Measurements from ENCODE around the gene COX6A1.

Gene COX6A1

GRCh38 chr12:120437735-120438494 is at the start of gene COX6A1:
Gene COX6A1, plus strand, starts transcription at chr12:120438113. Its CDS starts 14 bp downstream, at chr12:120438127.
- TF ChIP-seq, protein P1, sequence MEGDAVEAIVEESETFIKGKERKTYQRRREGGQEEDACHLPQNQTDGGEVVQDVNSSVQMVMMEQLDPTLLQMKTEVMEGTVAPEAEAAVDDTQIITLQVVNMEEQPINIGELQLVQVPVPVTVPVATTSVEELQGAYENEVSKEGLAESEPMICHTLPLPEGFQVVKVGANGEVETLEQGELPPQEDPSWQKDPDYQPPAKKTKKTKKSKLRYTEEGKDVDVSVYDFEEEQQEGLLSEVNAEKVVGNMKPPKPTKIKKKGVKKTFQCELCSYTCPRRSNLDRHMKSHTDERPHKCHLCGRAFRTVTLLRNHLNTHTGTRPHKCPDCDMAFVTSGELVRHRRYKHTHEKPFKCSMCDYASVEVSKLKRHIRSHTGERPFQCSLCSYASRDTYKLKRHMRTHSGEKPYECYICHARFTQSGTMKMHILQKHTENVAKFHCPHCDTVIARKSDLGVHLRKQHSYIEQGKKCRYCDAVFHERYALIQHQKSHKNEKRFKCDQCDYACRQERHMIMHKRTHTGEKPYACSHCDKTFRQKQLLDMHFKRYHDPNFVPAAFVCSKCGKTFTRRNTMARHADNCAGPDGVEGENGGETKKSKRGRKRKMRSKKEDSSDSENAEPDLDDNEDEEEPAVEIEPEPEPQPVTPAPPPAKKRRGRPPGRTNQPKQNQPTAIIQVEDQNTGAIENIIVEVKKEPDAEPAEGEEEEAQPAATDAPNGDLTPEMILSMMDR (IDR thresholded peaks at IDR 0.05; ENCODE audit: low read depth, low read length) = no peak; the same call in 1 of the 2 replicates
- peak; percentile 91 for DNase-seq (ENCODE audit: extremely low read depth, low read depth)

GRCh38 chr12:120388691-120389481 is 49.0 kb upstream of the COX6A1 start:
- no peak for DNase-seq (ENCODE audit: extremely low read depth, low read depth)
- TF ChIP-seq, protein P1 (IDR thresholded peaks at IDR 0.05; ENCODE audit: low read depth, low read length) = no peak

DNA sequence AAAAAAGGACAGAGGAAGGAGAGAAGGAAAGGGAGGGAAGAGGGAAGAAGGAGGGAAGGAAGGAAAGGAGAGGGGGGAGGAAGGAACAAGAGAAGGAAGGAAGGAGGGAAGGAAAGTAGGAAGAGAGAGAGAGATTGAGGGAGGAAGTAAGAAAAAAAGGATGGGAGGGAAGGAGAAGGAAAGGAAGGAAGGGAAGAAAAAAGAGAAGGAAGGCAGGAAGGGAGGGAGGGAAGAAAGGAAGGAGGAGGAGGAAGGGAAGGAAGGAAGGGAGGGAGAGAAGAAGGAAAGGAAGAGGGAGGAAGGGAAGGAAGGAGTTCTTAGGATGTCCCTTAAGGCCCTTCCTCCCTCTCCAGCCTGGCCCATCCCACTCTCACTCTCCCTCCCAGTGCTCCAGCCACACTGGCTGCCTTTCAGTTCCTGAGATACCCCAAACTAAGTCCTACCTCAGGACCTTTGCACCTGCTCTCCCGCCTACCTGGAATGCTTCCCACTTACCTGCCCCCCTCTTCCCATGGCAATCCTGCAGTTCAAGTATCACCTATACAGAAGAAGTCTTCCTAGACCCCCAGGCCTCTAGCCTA is 47.3 kb upstream of the COX6A1 start:
- no peak for DNase-seq (ENCODE audit: extremely low read depth, low read depth)
- TF ChIP-seq, protein P1 (IDR thresholded peaks at IDR 0.05; ENCODE audit: low read depth, low read length) = no peak

DNA sequence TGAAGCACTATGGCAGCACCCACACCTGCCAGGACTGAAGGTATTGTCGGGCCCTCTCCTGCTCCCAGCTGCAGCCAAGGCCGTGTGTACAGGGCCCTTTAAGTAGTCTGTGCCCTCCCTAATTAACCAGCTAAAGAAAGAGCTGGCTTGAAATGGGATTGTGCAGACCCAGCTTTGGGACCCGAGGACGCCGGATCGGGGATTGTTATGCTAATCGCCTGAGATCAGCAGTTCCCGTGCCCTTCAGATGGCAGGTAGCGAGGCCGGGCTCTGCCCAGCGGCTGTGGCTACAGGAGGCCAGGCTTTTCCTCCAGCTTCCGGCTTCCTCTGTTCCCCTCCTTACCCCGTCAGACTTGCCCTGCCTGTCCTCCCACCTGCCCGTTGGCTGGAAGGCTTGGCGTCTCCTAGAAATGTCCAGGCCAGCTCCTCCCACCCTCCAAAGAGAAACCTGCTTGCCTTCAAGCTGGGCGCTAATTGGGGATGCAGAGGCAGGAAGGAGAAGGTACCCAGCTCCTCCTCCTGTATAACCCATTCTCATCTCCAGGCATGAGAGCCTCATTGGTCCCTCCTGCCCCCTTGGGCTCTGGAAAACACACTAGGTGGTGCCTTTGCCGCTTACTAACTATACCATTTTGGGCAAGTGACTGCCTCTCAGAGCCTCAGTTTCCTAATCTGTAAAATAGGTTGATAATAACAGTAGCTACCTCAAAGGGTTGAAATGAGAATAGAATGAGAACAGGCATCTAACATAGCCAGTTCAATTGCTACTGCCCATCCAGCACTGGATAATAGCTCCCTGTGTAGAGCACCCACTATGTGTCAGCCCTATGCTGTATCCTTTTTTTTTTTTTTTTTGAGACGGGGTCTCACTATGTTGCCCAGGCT is 43.2 kb upstream of the COX6A1 start:
- TF ChIP-seq, protein P1 (IDR thresholded peaks at IDR 0.05; ENCODE audit: low read depth, low read length) = no peak
- DNase-seq (ENCODE audit: extremely low read depth, low read depth) = no peak

GRCh38 chr12:120397824-120398540 is 39.9 kb upstream of the COX6A1 start:
- TF ChIP-seq, protein P1 (IDR thresholded peaks at IDR 0.05; ENCODE audit: low read depth, low read length) = no peak
- DNase-seq (ENCODE audit: extremely low read depth, low read depth) = no peak

DNA sequence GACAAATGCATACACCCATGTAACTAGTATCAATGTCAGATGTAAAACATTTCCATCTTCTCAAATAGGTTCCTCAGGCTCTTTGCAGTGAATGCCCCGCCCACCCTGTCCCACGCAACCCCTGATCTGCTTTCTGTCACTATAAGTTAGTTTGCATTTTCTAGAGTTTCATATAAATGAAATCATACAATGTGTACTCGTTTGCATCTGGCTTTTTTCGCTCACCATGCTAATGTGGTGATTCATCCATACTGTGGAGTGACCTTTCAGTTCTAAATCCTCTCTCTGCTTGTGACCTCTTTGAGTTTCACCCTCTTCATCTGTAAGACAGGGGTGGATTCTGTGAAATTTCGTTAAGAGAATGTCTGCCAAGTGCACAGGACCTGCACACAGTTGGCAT is 38.4 kb upstream of the COX6A1 start:
- TF ChIP-seq, protein P1 (IDR thresholded peaks at IDR 0.05; ENCODE audit: low read depth, low read length) = no peak
- no peak for DNase-seq (ENCODE audit: extremely low read depth, low read depth)
